ENCODE data around the gene ACOT7. TPM values are rescaled to one million over a fixed set of nuclear protein-coding genes. Genes with fewer than 3 reads are reported as not detected.

The ACOT7 gene
- total RNA-seq, 4 donors from 2014 or later = 15.0 to 38.7 (median 28.6) TPM

GRCh38 chr1:6427441-6428390, 34.1 kb upstream of the ACOT7 start:
- DNase-seq (ENCODE audit: extremely low spot score) = no peak
- WGBS = 76% methylated on average over 16 of the region's 26 CpGs
- Histone ChIP-seq H3K36me3 (no peaks in the 10 kb centered on the region), H3K27ac (replicated peaks in 1 of 4) (no peak overlapping the region), H3K9me3 (no peaks in the 10 kb centered on the region), H3K27me3 (peaks cover 0 to 91% (median 46%) of the 10 kb centered on the region in 4 donors), H3K4me1 (peaks cover 23 to 29% (median 27%) of the 10 kb centered on the region in 4 donors), H3K4me3 (no peak overlapping the region)
- TF ChIP-seq POLR2A (IDR thresholded peaks at IDR 0.05; ENCODE audit: low read depth) = no peak
- no peak for TF ChIP-seq CTCF (IDR thresholded peaks at IDR 0.05)
- TF ChIP-seq POLR2AphosphoS5 (IDR thresholded peaks at IDR 0.05) = no peak
- TF ChIP-seq EP300 (IDR thresholded peaks at IDR 0.05) = no peak
- intact Hi-C loops (cut with DNase I) = no loop called here

GRCh38 chr1:6426972-6427350, 33.4 kb upstream of the ACOT7 start:
- intact Hi-C loops (cut with DNase I) = no loop called here
- Histone ChIP-seq H3K27me3 (peaks cover 0 to 97% (median 47%) of the 10 kb centered on the region in 4 donors), H3K9me3 (no peaks in the 10 kb centered on the region), H3K4me3 (no peak overlapping the region), H3K4me1 (peaks cover 24 to 29% (median 28%) of the 10 kb centered on the region in 4 donors), H3K27ac (replicated peaks in 1 of 4) (no peak overlapping the region), H3K36me3 (no peaks in the 10 kb centered on the region)
- TF ChIP-seq CTCF (IDR thresholded peaks at IDR 0.05) (no peak), EP300 (IDR thresholded peaks at IDR 0.05) (no peak), POLR2A (IDR thresholded peaks at IDR 0.05; ENCODE audit: low read depth) (no peak), POLR2AphosphoS5 (IDR thresholded peaks at IDR 0.05) (no peak)
- WGBS = 92% methylated on average over 10 of the region's 10 CpGs
- DNase-seq (ENCODE audit: extremely low spot score) = no peak

GRCh38 chr1:6426277-6426971, 32.9 kb upstream of the ACOT7 start:
- WGBS = 87% methylated on average over 8 of the region's 9 CpGs
- H3K9me3 ChIP-seq = no peaks in the 10 kb centered on the region
- peaks cover 0 to 100% (median 47%) of the 10 kb centered on the region in 4 donors for H3K27me3 ChIP-seq
- H3K27ac ChIP-seq (replicated peaks in 1 of 4) = no peak overlapping the region
- H3K36me3 ChIP-seq = no peaks in the 10 kb centered on the region
- no peak for DNase-seq (ENCODE audit: extremely low spot score)
- intact Hi-C loops (cut with DNase I) = no loop called here
- no peak overlapping the region for H3K4me3 ChIP-seq
- peaks cover 24 to 29% (median 28%) of the 10 kb centered on the region in 4 donors for H3K4me1 ChIP-seq
- no peak for TF ChIP-seq POLR2A (IDR thresholded peaks at IDR 0.05; ENCODE audit: low read depth)
- TF ChIP-seq CTCF (IDR thresholded peaks at IDR 0.05) = no peak
- TF ChIP-seq EP300 (IDR thresholded peaks at IDR 0.05) = no peak
- TF ChIP-seq POLR2AphosphoS5 (IDR thresholded peaks at IDR 0.05) = no peak

GRCh38 chr1:6425658-6426057, 32.1 kb upstream of the ACOT7 start:
- TF ChIP-seq EP300 (IDR thresholded peaks at IDR 0.05) (no peak), POLR2A (IDR thresholded peaks at IDR 0.05; ENCODE audit: low read depth) (no peak), CTCF (IDR thresholded peaks at IDR 0.05) (no peak), POLR2AphosphoS5 (IDR thresholded peaks at IDR 0.05) (no peak)
- H3K27me3 ChIP-seq = peaks cover 0 to 100% (median 52%) of the 10 kb centered on the region in 4 donors
- WGBS = 80% methylated on average over 4 of the region's 6 CpGs

More at GRCh38 chr1:6425658-6426057, 32.1 kb upstream of the ACOT7 start:
- no peaks in the 10 kb centered on the region for H3K36me3 ChIP-seq
- H3K4me3 ChIP-seq = no peak overlapping the region
- intact Hi-C loops (cut with DNase I) = no loop called here
- peaks cover 25 to 33% (median 30%) of the 10 kb centered on the region in 4 donors for H3K4me1 ChIP-seq
- H3K9me3 ChIP-seq = no peaks in the 10 kb centered on the region
- no peak overlapping the region for H3K27ac ChIP-seq (replicated peaks in 1 of 4)
- DNase-seq (ENCODE audit: extremely low spot score) = no peak

Data from esophagus muscularis mucosa (tissue), 4 donors.